ENCODE data around the gene SAFB.

DNA sequence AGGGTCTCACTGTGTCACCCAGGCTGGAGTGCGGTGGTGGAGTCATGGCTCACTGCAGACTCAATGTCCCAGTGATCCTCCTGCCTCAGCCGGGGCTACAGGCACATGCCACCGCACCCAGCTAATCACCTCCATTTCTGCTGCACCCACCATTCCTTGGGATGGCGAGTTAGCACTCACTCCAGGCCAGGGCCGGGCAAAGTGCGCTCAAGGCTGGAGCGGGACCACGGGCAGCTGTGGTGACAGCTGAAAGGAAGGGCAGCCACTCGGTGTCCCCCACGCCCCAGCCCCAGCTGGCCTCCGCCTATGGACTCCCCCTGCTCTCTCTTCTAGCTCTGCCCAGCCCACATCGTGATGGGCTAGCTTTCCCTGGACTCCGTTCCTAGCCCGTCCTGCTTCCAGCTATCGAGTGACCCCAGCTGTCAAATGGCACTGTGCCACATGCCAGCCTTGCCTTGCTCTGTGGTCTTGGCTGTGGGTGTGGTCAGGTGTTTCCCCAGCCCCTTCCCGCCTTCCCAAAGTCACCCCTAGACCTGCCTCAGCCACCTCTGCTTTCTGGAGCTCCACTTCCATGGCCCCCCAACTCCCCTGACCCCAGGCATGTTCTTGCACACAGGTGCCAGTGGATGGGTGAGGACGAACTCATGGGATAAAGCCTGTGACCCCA, 53.4 kb downstream of the SAFB start:
- TF ChIP-seq, protein P1, sequence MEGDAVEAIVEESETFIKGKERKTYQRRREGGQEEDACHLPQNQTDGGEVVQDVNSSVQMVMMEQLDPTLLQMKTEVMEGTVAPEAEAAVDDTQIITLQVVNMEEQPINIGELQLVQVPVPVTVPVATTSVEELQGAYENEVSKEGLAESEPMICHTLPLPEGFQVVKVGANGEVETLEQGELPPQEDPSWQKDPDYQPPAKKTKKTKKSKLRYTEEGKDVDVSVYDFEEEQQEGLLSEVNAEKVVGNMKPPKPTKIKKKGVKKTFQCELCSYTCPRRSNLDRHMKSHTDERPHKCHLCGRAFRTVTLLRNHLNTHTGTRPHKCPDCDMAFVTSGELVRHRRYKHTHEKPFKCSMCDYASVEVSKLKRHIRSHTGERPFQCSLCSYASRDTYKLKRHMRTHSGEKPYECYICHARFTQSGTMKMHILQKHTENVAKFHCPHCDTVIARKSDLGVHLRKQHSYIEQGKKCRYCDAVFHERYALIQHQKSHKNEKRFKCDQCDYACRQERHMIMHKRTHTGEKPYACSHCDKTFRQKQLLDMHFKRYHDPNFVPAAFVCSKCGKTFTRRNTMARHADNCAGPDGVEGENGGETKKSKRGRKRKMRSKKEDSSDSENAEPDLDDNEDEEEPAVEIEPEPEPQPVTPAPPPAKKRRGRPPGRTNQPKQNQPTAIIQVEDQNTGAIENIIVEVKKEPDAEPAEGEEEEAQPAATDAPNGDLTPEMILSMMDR (IDR thresholded peaks at IDR 0.05; ENCODE audit: low read depth, low read length): no peak
- no peak for TF ChIP-seq EZH2phosphoT487 (IDR thresholded peaks at IDR 0.05; ENCODE audit: low read depth)
